HG02610 (cell line): ENCODE results near the gene SRSF7.
"Not testable (repeated sequence)": the region's sequence is repeated elsewhere in the genome, so short reads cannot be mapped to it uniquely, and the experiment has no call there.

Experiments used
- ATAC-seq: cut with Tn5 transposase; IDR thresholded peaks from one replicate; pipeline ENCODE4 v1.9.1; 2021; ENCODE audit warnings: mild to moderate bottlenecking, moderate library complexity; ENCODE audit not compliant: unreplicated experiment

Gene SRSF7

GRCh38 chr2:38754506-38754905 lies 3.3 kb upstream of the SRSF7 start:
- ATAC-seq, result no peak

- ATAC-seq, result no peak
Observed at GRCh38 chr2:38754049-38754448, 2.9 kb upstream of the SRSF7 start.

- no peak for ATAC-seq
Observed at GRCh38 chr2:38751596-38752410, 642 bp upstream of the SRSF7 start.

GRCh38 chr2:38750011-38750890 lies 910 bp downstream of the SRSF7 start:
- ATAC-seq, result peak; percentile 36

- ATAC-seq, result no peak
Observed at GRCh38 chr2:38748943-38749804, 2.0 kb downstream of the SRSF7 start.

GRCh38 chr2:38748391-38748790 lies 2.8 kb downstream of the SRSF7 start:
- no peak for ATAC-seq

- no peak for ATAC-seq
Observed at GRCh38 chr2:38747819-38748218, 3.3 kb downstream of the SRSF7 start.

GRCh38 chr2:38747007-38747424 lies 4.1 kb downstream of the SRSF7 start:
- ATAC-seq, result no peak

GRCh38 chr2:38745267-38745666 lies 5.9 kb downstream of the SRSF7 start:
- no peak for ATAC-seq

GRCh38 chr2:38744399-38744780 lies 6.8 kb downstream of the SRSF7 start:
- no peak for ATAC-seq

- ATAC-seq, result no peak
Observed at GRCh38 chr2:38743672-38744398, 7.3 kb downstream of the SRSF7 start.

- no peak for ATAC-seq
Observed at GRCh38 chr2:38742797-38743559, 8.2 kb downstream of the SRSF7 start.

- no peak for ATAC-seq
Observed at GRCh38 chr2:38740851-38741731, 10.1 kb downstream of the SRSF7 start.

- no peak for ATAC-seq
Observed at GRCh38 chr2:38739524-38739923, 11.6 kb downstream of the SRSF7 start.

- ATAC-seq, result no peak
Observed at GRCh38 chr2:38737925-38738324, 13.2 kb downstream of the SRSF7 start.

GRCh38 chr2:38737000-38737698 lies 14.0 kb downstream of the SRSF7 start:
- ATAC-seq, result not testable (repeated sequence)

GRCh38 chr2:38735999-38736320 lies 15.2 kb downstream of the SRSF7 start:
- ATAC-seq, result no peak
